Upper lobe of right lung (tissue), 1 donor: ENCODE measurements around the gene GLTP. TPM values are rescaled to one million over a fixed set of nuclear protein-coding genes. Genes with fewer than 3 reads are reported as not detected.

ENCODE experiments used
- ATAC-seq: fragments of 200-7000 bp; cut with Tn5 transposase; one replicate; pipeline ENCODE4 v1.9.1; 2020; ENCODE audit warnings: mild to moderate bottlenecking, moderate library complexity
- DNase-seq: peaks from one replicate; pipeline ENCODE4 v3.0.0-alpha.2; 2020
- H3K27ac ChIP-seq: fragments of 200-600 bp; one replicate; pipeline ENCODE4 v1.8.0; 2022
- H3K27me3 ChIP-seq: fragments of 200-600 bp; one replicate; pipeline ENCODE4 v1.8.0; 2022; ENCODE audit warnings: mild to moderate bottlenecking
- H3K36me3 ChIP-seq: fragments of 200-600 bp; one replicate; pipeline ENCODE4 v1.8.0; 2022
- H3K4me1 ChIP-seq: fragments of 200-600 bp; one replicate; pipeline ENCODE4 v1.8.0; 2022
- H3K4me3 ChIP-seq: fragments of 200-600 bp; one replicate; pipeline ENCODE4 v1.8.0; 2022; ENCODE audit warnings: mild to moderate bottlenecking
- H3K9me3 ChIP-seq: fragments of 200-600 bp; one replicate; pipeline ENCODE4 v1.8.0; 2022
- CTCF ChIP-seq: fragments of 200-600 bp; IDR thresholded peaks from one replicate; pipeline ENCODE4 v1.8.0; 2022; ENCODE audit warnings: antibody characterized with exemption
- intact Hi-C: fragments of 100-400 bp; cut with DNase I; formaldehyde crosslinking; loops from one replicate; pipeline ENCODE4 v1.11.0; 2022
- total RNA-seq: library from RNA; stranded (reverse); fragmentation: NEBNext Ultra II Directional; extraction: Animal tissue kit (Norgen Biotek cat#: 25700); gene quantifications from one replicate; pipeline ENCODE4 v1.2.1, GENCODE V29; 2021
- donor health status: DM: no; HTN: yes; CAD: no; lungs with severe emphysema.

Gene GLTP
- total RNA-seq, 1 donor from 2014 or later, result 44.0 TPM

- H3K4me1 ChIP-seq, result no peaks in the 10 kb centered on the region
- no peak overlapping the region for H3K4me3 ChIP-seq
- DNase-seq, result no peak
- H3K27me3 ChIP-seq, result no peaks in the 10 kb centered on the region
- no peak for ATAC-seq
- H3K27ac ChIP-seq, result no peak overlapping the region
- no peaks in the 10 kb centered on the region for H3K36me3 ChIP-seq
- TF ChIP-seq CTCF, result no peak
- H3K9me3 ChIP-seq, result no peaks in the 10 kb centered on the region
- intact Hi-C loops, result no loop called here
These were observed 63.5 kb downstream of the GLTP start for GRCh38 chr12:109816870-109817269.

GRCh38 chr12:109815757-109816617, 64.4 kb downstream of the GLTP start:
- TF ChIP-seq CTCF, result no peak
- ATAC-seq (no peak), DNase-seq (no peak)
- Histone ChIP-seq H3K36me3 (no peaks in the 10 kb centered on the region), H3K4me1 (no peaks in the 10 kb centered on the region), H3K4me3 (no peak overlapping the region), H3K27me3 (no peaks in the 10 kb centered on the region), H3K27ac (no peak overlapping the region), H3K9me3 (no peaks in the 10 kb centered on the region)
- intact Hi-C loops, result no loop called here

GRCh38 chr12:109815225-109815624, 65.1 kb downstream of the GLTP start:
- Histone ChIP-seq H3K4me3 (no peak overlapping the region), H3K36me3 (no peaks in the 10 kb centered on the region), H3K4me1 (no peaks in the 10 kb centered on the region), H3K9me3 (no peaks in the 10 kb centered on the region), H3K27ac (no peak overlapping the region), H3K27me3 (no peaks in the 10 kb centered on the region)
- no peak for DNase-seq
- no peak for TF ChIP-seq CTCF
- intact Hi-C loops, result no loop called here
- no peak for ATAC-seq

- DNase-seq (no peak), ATAC-seq (no peak)
- no peaks in the 10 kb centered on the region for H3K36me3 ChIP-seq
- no peak overlapping the region for H3K4me3 ChIP-seq
- TF ChIP-seq CTCF, result no peak
- intact Hi-C loops, result no loop called here
- no peak overlapping the region for H3K27ac ChIP-seq
- no peaks in the 10 kb centered on the region for H3K27me3 ChIP-seq
- no peaks in the 10 kb centered on the region for H3K9me3 ChIP-seq
- no peaks in the 10 kb centered on the region for H3K4me1 ChIP-seq
These were observed 65.7 kb downstream of the GLTP start for GRCh38 chr12:109814600-109815150.

GRCh38 chr12:109813810-109814416, 66.4 kb downstream of the GLTP start:
- no peak for ATAC-seq
- no peaks in the 10 kb centered on the region for H3K4me1 ChIP-seq
- intact Hi-C loops, result no loop called here

More at GRCh38 chr12:109813810-109814416, 66.4 kb downstream of the GLTP start:
- Histone ChIP-seq H3K27ac (no peak overlapping the region), H3K27me3 (no peaks in the 10 kb centered on the region), H3K4me3 (no peak overlapping the region), H3K9me3 (no peaks in the 10 kb centered on the region), H3K36me3 (no peaks in the 10 kb centered on the region)
- TF ChIP-seq CTCF, result no peak
- DNase-seq, result no peak
